SK-MEL-5 (cell line): ENCODE results near the gene RLBP1. TPM values are rescaled to one million over a fixed set of nuclear protein-coding genes. Genes with fewer than 3 reads are reported as not detected.
"Not testable (repeated sequence)": the region's sequence is repeated elsewhere in the genome, so short reads cannot be mapped to it uniquely, and the experiment has no call there.

Source experiments
- DNase-seq: peaks from one replicate; pipeline ENCODE4 v3.0.0-alpha.2; 2016; ENCODE audit warnings: low read depth, low spot score
- in situ Hi-C: cut with HindIII; loops from 2 replicates; pipeline ENCODE4 v1.10.0; 2016; ENCODE audit warnings: low sequenced_read_pairs, high pct_unique_total_duplicates, low pct_unique_long_range_greater_than_20kb
- polyA plus RNA-seq, 2 experiments: library from polyadenylated mRNA; depleted of rRNA; stranded (reverse); fragments of >200 nt; gene quantifications; 2 replicates each; pipeline ENCODE4 v1.2.3, GENCODE V29; 2015
- total RNA-seq: library from RNA; depleted of rRNA; stranded (reverse); fragments of >200 nt; shearing (Covaris generic); gene quantifications from 2 replicates; pipeline ENCODE4 v1.2.3, GENCODE V29; 2014; rRNA removed

The RLBP1 gene
- 33.8 and 37.2 TPM in 2 replicates for total RNA-seq
- 22.6 and 22.8 TPM in 2 replicates for polyA plus RNA-seq (2015; cell fraction: cytosol; rRNA removed)
- 196 and 231 TPM in 2 replicates for polyA plus RNA-seq (2015; cell fraction: nucleus; rRNA removed)

DNA sequence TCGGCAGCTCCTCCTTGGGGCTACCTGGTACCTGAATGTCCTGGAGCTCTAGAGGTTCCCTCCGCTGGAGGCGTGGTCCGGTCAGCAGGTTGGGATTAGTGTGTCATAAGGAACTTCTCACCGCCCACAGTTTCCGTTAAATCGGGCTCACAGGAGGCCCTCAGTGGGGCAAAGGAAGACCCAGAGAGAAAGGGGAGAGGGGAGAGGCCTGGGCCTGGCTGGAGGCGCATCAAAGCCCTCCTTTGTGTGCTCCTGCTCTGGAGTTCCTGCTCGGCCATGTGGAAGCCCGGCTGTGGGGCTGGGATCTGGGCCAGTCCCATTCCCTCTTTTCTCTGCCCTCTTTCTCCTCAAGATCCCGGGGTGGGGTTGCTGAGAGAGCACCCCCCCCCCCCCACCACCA, at the start of gene RLBP1:
Gene RLBP1 (minus strand): TSS at position 37 of the 400 bp plus-strand sequence. CDS start 2,604 bp downstream, outside the sequence.
- in situ Hi-C loops = no loop called here
- peak; percentile 81 for DNase-seq

DNA sequence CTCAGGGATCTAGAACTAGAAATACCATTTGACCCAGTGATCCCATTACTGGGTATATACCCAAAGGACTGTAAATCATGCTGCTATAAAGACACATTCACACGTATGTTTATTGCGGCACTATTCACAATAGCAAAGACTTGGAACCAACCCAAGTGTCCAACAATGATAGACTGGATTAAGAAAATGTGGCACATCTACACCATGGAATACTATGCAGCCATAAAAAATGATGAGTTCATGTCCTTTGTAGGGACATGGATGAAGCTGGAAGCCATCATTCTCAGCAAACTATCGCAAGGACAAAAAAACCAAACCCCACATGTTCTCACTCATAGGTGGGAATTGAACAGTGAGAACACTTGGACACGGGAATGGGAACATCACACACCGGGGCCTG, 28.8 kb upstream of the RLBP1 start:
- DNase-seq, in situ Hi-C loops: not testable (repeated sequence)

DNA sequence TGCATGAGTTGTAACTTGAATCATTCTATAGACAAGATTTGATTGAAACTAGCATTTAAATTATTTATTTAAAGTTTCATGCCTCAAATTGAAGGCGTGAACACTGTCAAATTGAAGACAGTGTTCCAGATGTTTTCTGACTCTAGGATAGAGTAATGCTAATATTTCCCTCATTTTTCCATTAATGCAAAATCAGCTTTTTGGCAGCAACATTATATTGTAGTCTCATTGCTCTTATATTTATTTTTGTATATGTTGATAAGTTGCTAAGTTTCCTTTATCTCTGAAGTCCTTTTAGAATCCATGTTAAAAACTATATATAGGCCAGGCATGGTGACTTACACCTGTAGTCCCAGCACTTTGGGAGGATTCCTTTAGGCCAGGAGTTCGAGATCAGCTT, 27.2 kb upstream of the RLBP1 start:
- no peak for DNase-seq
- in situ Hi-C loops = no loop called here

DNA sequence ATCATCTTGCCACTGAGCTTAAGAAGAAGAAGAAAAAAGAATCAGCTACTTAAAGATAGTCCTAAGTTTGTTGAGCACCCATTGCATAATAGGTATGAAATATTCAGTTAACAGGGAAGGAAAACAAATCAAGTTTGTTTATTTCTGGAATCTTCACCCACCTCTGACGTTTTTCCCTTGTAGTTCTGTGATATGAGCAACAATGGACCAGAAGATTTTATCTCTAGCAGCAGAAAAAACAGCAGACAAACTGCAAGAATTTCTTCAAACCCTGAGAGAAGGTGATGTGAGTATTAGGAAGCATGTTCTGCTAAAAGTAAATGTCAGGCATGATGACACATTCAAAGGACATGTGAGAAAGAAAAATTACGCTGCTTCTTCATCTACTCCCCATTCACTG, 26.1 kb upstream of the RLBP1 start:
- no peak for DNase-seq
- in situ Hi-C loops = no loop called here

DNA sequence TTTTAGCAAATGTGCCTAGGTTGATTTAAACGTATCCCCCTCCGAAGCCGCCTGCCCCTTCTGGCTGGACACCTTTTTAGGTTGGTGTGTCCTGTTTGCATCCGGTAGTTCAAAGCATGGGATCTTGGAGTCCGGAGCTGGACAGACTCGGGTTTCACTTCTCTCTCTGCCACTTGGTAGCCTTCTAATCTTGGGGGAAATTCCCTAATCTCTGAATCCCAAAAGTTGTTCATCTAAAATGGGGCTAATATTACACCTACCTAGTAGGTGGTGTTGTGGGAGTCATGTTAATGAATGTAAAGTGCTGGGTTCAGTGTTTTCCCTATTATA, 23.2 kb upstream of the RLBP1 start:
- in situ Hi-C loops = no loop called here
- no peak for DNase-seq

DNA sequence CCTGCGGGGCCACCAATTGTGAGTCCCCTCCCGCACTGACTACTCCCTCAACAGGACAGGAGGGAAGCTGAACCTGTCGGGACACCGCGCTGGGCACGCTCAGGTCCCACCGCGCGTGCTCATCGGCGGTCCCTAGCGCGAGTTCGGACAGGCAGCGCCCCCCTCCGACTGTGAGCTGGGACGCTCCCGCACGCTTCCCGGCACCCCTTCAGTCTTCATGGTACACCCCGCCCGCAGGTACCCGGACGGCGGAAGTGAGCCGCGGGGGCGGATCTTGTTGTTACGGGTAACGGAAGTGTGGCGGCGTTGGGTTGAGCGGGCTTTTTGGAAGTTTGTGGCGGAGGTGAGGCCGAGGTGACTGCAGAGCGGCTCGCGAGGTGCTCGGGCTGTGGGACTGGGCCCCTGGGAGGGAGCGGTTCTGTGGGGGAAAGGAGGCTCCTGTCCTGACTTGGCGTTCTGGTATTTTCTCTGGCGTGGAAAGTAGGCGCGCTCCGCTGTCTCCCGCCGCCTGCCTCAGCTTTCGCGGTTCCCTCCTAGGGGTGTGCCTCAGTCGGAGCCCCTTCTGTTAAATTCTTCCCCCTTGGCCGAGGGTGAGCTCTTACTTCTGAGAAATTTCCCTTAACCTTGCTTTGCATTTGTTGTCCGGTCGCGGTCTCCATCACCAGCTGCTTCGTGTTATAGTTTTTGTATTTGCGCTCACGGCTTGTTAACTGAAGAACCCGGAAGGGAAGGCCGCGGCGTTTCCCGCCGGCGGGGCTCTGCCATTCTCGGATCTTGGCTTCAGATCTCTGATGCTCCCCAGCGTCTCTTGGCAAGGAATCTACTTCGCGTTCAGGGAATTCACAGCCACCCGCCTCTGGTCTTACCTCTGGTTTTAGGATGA, 22.6 kb upstream of the RLBP1 start, which contains the start of gene FANCI:
Gene FANCI (plus strand): TSS at position 289 of the 883 bp plus-strand sequence. CDS start 3,669 bp downstream, outside the sequence.
- peak; percentile 92 for DNase-seq
- in situ Hi-C loops = no loop called here

DNA sequence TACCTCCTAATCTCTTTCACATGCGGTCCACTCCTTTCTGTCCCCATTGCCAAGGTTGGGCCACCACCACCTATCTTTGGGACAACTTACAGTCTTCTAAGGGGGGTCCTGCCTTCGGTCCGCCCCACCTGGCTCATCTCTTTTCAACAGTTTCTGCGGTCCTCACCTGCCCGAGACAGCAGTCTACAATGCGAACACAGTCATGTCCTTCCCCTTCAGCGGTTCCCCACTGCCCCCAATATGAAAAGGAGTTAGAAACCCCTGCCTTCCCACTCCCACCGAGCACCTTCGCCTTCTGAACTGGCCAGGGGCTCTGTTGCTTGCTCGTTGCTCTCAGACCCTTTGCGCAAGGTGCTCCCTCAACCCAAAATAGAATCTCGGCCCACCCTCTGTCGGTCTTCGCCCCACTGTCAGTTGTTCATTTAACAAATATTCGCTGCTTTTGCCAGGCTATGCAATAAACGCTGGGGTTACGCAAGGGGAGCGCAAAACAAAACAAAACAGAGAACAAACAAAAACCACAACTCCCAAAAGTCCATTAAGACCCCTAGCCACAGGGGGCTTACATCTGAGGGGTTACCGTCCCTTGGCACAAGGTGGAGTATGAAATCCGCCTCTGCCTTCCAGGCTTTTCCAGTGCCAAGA, 21.8 kb upstream of the RLBP1 start:
- no peak for DNase-seq

DNA sequence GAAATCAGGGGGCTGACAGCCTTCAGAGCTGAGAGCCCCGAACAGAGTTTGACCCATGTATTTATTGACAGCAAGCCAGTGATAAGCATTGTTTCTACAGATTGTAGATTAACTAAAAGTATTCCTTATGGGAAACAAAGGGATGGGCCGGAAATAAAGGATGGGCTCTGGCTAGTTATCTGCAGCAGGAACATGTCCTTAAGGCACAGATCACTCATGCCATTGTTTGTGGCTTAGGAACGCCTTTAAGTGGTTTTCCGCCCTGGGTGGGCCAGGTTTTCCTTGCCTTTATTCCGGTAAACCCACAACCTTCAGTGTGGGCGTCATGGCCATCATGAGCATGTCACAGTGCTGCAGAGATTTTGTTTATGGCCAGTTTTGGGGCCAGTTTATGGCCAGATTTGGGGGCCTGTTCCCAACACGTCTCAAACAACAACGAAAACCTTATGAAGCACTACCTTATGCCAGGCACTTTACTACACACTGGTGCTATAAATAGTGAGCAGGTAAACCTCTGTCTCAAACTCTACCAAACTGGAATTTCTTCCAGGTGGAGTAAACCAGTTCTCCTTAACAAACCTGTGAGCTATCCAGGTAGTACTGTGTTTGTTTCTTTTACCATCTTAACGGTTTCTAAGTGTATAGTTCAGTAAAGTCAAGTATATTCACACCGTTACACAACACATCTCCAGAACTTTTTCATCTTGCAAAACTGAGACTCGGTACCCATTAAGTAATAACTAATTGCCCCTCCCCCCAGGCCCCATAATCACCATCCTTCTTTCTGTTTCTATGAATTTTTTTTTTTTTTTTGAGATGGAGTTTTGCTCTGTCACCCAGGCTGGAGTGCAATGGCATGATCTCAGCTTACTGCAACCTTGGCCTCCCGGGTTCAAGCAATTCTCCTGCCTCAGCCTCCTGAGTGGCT, 18.8 kb upstream of the RLBP1 start:
- DNase-seq, in situ Hi-C loops: not testable (repeated sequence)

More for the DNA sequence above, 21.8 kb upstream of the RLBP1 start:
- in situ Hi-C loops = no loop called here

DNA sequence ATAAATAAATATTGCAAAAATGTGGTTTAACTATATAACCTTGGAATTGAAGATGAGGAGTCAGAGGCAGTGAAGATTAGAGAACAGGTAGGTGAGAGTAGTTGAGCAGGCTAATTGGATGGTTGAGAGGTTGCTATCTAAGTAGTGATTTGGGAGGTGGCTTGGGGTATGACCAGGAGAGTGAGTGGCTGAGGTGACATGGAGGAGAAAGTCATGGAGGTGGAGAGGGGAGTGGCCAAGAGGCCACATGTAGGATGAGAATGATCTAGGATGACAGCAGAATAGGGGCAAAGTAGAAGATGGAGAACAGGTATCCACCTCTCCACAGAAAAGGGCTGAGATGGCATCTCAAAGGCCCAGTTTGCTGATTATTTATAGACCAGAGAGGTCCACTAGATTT, 10.5 kb upstream of the RLBP1 start:
- in situ Hi-C loops = no loop called here

DNA sequence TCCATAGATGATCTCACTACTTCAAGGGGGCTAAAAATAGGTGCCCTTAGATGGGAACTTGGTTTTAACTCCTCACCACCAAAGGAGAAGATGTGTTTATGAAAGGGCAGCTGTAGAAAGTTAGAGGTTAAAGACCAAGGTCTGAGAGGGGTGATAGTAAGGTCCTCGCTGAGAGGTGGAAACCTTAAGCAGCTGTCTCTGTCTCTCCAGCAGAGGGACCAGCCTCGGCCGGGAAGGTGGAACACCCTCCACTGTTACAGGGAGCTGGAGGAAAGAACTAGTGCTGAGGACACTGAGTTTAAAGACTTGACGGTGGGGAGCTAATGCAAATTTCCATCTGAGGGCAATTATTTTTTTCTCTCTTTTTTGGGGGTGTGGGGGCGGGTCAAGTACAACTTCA, 8.9 kb upstream of the RLBP1 start:
- in situ Hi-C loops = no loop called here
- no peak for DNase-seq

More for the DNA sequence above, 10.5 kb upstream of the RLBP1 start:
- no peak for DNase-seq

DNA sequence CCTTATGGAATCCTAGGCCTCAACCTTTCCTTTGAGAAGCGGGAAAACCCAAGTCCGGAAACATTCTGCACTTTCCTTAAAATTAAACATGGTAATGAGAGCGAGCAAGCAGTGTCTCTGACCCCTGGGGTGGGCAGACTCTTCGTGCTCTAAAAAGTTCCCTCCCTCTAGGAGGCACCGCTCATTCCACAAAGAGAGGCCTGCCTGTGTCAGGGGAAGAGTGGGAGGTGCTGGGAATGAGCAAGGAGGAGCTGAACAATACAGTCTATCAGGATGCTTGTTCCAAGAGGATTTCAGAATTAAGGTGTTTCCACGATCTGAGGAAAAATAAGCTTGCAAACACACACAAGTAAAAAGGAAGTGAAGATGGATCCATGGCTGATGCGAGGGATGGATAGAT, 6.0 kb upstream of the RLBP1 start:
- no peak for DNase-seq
- in situ Hi-C loops = no loop called here

DNA sequence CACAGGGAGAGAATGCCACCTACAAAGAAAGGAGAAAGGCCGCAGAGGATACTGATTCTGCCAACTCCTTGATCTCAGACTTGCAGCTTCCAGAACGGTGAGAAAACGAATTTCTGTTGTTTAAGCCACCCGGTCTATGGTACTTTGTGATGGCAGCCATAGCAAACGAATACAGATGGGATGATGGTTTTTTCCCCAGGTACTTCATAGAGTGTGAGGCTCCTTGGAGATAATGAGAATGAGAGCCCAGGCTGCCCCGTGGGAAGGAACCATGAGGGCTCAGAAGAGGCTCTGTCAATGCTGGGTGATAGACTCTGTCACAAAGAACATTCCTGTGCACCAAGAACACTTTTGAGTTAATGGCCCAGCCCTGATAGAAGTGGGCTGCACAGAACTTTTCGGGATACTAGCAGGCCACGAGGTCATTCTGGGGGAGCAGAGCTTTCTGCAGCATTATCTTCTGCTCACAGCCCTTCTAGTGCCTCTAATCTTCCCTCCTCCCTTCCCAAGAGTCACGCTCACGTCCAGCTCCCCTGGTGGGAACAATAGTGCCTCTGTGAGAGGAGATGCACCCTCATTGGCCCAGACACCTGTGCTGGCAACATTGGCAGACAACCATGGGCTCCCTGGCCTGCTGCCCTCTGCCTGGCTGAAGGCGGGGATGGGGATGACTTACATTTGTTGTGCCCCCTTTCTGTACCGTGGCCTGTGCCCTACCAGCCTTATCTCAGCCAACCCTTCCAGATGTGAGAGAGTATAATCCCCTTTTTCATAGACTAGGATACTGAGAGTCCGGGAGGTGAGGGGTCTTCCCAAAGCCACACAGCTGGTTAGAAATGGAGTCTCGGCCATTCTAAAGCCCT, 5.2 kb upstream of the RLBP1 start:
- DNase-seq = peak; percentile 66
- in situ Hi-C loops = no loop called here

DNA sequence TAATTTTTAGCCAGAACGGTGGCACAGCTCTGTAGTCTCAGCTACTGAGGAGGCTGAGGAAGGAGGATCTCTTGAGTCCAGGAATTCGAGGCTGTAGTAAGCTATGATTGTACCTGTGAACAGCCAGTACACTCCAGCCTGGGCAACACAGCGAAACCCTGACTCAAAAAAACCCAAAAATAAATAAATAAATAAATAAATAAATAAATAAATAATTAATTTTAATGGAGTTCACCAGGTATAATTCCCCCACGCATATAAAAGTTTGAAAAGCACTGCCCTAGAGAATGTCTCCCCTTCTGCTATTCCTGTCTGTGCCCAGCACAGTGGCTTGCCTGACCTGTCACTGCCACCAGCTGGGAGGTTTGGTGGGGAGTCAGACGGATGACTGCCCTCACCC, 4.2 kb upstream of the RLBP1 start:
- DNase-seq = no peak
- in situ Hi-C loops = no loop called here

DNA sequence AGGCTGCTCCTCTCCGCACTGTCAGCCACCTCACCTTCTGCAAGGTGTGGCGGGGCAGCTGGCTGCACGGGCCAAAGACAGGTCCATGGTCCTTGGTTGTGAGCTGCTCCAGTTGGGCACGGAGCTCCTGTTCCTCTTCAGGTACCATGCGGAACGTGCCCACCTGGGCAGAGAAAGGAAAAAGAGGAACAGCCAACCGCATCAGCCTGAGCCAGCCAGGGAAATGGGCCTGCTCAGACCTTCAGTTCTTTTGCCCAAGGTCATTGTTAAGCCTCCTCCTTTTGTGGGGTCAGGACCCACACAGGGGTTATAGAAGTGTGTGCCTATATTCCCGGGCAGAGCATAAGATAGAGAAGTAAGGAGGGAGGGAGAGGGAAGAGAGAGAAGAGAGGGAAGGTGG, 2.8 kb downstream of the RLBP1 start:
- no peak for DNase-seq
- in situ Hi-C loops = no loop called here

DNA sequence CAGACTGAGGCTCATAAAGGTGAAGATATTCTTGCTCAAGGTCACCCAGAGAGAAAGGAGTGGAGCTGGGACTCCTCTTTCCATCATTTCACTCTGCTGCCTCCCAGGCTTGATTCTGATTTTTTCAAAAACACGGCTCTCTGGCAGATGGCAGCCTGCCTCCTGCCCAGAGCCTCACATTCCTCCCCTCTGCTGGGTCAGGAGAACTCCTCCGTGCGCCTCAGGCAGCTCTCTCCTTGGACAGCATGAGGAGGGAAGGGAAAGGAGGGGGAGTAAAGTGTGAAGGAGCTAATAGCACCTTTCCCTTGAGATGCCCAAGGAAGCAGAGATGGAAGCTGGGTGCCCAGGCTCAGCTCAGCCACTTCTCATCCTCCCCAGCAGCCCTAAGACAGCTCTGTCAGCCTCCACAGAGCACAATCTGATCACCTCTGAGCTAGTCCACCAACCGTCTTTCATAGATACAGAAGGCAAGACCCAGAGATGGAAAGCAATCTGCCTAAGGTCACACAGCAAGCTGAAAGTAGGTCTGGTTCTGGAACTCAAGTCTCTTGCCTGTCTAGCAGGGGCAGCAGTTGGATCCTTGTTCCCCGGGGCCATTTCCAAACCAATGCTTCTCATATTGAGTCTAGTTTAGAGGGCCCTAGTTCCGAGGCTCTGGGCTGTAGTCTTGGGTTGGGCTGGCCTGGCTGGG, 3.5 kb downstream of the RLBP1 start:
- no peak for DNase-seq
- in situ Hi-C loops = no loop called here

DNA sequence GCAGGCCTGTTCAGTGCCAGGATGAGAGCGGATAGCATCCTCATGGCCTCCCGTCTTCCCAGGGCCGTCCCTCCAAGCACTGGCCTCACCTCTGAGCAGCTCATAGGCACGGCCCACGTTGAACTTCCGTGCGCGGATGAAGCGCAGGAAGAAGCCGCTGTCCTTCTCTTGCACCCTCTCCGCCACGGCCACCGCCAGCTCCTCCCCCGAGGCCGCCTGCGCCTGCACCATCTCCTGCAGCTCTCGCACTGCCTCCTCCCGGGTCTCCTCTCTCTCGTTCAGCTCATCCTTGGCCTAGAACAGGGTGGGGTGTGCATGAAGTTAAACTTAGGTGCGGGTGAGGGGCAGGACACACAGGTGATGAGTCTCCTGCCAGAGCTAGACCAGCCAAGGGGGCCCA, 4.3 kb downstream of the RLBP1 start:
- no peak for DNase-seq
- in situ Hi-C loops = no loop called here
